SHP77 treated with DMSO at 0.1 percent for 48 hours (cell line): ENCODE results near the gene ATF6.

Experiments
- DNase-seq: peaks from one replicate; lab custom pipeline; 2025; lab: John Stamatoyannopoulos, UW

ATF6 gene

DNA sequence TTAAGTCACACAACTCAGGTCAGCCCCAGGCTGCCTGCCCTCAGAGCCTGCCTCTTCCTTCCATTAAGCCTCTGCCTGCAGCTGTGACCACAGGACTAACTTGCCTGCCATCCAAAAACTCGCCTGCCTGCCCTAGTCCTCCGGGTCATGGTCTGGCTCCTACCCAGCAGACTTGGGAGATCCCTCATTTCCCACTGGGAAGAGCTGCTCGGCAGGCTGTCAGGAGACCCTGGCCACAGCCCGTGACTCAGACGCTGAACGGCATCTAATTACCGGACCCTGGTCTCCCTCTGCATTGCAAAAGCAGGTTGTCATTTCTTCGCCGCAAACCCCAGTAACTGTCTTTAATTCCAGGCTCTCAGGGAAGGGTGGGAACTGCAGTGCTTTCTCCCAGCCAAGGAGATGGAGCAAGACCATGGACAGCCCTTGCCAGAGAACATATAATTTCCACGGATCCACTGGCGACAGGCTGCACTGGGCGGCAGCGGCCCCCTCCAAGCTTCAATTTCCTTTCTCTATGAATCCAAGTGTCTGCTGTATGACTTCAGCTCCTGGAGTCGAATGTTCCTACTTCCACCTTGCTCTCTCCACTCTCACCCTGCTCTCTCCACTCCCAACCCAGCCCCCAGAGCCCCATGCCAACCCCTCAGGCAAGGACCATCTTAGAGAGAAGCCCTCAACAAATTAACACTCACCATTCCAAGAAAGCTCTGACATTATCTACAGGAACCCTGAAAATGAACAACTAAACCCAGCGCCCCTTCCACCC lies 237.1 kb downstream of the ATF6 start:
- DNase-seq, result no peak

GRCh38 chr1:162003830-162004215 lies 237.7 kb downstream of the ATF6 start:
- no peak for DNase-seq

DNA sequence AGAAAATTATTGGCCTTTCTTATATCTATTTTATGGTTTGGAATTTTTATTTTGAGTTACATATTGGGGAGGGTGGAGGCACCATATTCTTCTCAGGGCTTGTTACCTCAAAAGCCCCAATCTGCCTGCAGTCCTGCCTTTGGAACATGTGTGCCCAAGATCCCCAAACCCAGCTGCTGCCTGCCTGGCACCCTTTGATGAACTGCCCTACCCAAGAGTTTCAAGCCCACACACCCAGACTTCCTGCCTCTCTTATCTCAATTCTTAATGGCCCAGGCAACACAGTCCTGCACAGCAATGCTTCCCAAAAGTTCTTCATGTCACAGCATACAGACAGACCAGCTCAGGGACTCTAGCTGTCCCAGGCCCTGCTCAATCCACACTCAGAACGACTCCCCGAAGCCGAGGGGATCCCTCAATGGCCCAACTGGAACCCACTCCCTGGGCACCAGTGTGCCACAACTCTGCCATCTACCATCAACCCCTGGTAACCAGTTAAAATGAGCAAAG lies 238.4 kb downstream of the ATF6 start:
- no peak for DNase-seq

DNA sequence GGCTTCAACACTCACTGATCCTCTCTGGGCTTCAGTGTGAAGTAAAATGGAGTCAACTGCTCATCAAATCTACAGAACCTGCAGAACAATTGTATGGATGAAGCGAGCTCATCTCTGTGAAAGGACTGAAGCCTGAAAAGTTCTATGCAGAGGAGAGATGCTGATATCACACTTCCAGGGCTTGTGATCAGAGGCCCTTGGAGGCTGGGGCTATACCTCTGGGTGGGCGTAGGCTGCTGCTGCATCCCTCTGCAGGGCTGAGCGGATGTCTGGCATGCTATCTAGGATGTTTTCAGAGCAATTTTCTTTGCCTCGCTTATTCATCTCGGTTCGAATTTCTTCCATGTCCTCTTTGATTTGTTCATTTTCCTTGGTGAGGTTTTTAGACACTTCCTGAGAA lies 240.0 kb downstream of the ATF6 start:
- DNase-seq, result no peak

DNA sequence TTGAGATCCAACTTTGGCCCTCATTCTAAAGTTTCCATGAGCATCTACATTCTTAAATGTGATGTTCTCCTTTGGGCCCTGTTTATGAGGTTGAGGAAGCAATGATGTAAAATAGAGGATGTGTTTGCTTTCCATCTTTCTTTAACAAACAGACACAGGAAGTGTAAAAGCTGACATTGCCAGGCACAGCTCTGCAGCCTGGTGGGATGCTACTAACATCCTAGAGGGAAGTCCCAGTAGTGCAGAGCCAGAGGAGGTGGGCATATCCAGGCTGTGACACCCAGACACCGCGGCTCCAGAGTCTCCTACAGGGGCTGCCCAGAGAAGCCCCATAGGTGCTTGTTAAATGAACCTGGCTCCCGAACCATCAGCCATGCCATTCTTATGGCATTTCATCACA lies 241.3 kb downstream of the ATF6 start:
- no peak for DNase-seq

DNA sequence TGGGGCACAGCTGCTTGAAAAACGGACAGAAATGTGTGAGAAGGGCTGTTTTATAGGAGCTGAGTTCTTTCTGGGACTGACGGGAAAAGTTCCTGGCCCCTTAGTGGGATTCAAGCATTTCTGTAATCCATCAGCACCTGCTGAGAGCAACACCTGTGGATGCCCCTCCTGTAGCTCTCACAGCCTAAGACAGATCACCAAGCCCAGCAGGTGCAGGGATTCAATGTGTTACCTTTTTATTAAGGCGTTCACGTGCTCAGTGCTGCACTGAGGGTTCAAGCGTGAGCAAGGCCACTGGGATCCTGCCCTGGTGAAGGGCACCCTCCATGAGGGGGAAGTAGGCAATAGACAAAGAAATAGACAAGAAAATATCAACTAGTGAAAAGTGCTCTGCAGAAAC lies 242.7 kb downstream of the ATF6 start:
- no peak for DNase-seq

DNA sequence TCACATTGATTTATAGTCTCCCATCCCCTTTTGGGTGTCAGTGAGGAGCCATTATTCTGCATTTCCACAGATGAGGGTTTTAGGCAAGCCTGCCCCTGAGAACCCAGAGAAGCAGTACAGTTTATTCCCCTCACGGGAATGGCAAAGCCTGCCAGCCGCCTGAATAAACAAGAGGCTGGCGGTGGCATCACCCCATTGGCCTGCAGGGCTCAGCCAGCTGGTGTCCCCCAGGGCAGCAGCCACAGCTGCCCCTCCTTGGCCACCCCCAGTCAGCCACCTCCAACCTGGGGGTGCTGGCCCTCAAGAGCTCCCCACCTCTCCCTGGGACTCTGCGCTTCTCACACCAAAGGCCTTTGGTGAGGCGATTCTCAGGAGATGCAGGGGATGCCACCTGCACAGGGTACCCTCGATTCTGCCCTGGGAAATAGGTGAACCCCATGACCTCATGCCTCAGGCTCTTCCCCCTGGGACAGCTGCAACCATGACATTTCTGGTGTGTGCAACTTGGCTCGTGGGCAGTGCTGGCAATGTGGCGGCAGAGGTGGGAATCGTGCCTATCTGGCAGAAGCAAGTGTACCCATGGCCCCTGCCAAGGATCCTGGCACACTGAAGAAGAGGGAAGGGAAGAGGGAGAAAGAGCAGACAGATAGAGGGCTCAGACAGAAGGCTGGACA lies 243.5 kb downstream of the ATF6 start:
- no peak for DNase-seq

DNA sequence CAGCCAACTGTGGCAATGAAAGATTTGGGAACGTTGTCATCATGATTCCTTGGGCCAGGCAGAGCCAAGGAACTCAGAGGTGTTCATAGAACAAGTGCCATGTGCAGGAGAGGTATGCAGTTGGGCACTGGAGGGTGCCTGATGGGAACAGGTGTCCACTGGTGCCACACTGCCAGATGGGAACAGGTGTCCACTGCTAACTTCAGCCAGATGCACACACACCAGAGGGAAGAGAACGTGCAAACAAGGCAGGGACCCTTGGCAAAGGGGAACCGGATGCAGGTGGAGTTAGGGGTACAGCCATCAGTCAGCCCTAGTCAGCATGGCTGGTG lies 244.0 kb downstream of the ATF6 start:
- no peak for DNase-seq

DNA sequence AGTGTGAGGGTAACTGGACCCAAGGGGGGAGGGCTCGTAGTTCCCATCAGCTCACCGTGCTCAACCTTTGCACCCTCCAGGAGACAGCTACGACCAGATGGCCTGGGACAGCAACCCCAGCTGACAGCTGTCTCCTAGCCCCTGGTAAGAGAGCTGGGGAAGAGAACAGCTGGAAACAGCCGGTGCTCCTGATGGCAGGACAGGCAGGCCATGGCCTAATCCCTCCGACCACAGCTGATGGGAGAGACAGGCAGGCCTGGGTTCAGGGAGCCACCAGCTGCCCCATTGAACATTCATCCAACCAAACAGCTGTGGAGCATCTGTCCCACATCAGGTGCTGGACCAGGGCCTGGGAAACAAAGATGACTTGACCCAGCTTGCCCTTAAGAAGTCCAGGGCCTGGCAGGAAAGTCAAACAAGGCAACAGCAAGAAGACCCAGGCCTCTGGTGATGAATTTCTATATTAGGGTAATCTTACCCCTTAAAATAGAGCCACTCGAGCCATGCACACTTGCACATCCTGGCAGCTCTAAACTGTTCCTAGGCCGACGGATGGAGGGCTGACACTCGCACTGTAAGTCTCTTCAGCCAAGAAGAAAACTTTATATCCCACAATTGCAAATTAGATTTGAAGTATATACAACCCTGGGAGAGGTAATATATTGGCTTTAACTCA lies 245.4 kb downstream of the ATF6 start:
- no peak for DNase-seq

- no peak for DNase-seq
Observed at GRCh38 chr1:162013289-162013688, 247.2 kb downstream of the ATF6 start.
